ENCODE measurements around the gene STXBP5. TPM values are rescaled to one million over a fixed set of nuclear protein-coding genes. Genes with fewer than 3 reads are reported as not detected.

STXBP5 gene
- total RNA-seq, 1 donor from 2014 or later: 34.8 TPM

DNA sequence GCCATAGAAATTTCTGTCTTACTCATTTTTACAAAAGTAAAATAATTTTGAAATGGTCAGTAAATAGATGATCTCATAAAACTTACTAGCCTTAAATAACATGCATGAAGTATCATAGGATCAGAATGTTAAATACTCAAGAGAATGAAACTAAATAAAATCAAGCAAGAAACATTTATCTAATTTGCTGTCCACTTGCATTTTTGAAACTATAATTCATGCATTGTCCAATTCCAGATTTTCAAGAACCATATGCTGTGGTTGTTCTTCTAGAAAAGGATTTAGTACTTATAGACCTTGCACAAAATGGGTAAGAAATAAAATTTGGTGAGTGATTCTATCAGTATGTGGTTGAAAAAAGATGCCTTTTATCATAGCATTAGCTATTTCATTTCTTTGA, 107.0 kb downstream of the STXBP5 start:
- no peak overlapping the region for H3K4me3 Mint-ChIP-seq (ENCODE audit: unreplicated experiment)
- no peak overlapping the region for H3K27ac Mint-ChIP-seq (ENCODE audit: unreplicated experiment)
- no peak for DNase-seq (ENCODE audit: extremely low spot score, unreplicated experiment)
- TF ChIP-seq, protein P1, sequence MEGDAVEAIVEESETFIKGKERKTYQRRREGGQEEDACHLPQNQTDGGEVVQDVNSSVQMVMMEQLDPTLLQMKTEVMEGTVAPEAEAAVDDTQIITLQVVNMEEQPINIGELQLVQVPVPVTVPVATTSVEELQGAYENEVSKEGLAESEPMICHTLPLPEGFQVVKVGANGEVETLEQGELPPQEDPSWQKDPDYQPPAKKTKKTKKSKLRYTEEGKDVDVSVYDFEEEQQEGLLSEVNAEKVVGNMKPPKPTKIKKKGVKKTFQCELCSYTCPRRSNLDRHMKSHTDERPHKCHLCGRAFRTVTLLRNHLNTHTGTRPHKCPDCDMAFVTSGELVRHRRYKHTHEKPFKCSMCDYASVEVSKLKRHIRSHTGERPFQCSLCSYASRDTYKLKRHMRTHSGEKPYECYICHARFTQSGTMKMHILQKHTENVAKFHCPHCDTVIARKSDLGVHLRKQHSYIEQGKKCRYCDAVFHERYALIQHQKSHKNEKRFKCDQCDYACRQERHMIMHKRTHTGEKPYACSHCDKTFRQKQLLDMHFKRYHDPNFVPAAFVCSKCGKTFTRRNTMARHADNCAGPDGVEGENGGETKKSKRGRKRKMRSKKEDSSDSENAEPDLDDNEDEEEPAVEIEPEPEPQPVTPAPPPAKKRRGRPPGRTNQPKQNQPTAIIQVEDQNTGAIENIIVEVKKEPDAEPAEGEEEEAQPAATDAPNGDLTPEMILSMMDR (IDR thresholded peaks at IDR 0.05): no peak
- H3K27me3 Mint-ChIP-seq (ENCODE audit: unreplicated experiment): no peaks in the 10 kb centered on the region
- peaks cover 10% of the 10 kb centered on the region for H3K4me1 Mint-ChIP-seq (ENCODE audit: unreplicated experiment)
- H3K9me3 Mint-ChIP-seq (ENCODE audit: unreplicated experiment): no peaks in the 10 kb centered on the region
- peaks cover 16% of the 10 kb centered on the region for H3K36me3 Mint-ChIP-seq (ENCODE audit: unreplicated experiment)

DNA sequence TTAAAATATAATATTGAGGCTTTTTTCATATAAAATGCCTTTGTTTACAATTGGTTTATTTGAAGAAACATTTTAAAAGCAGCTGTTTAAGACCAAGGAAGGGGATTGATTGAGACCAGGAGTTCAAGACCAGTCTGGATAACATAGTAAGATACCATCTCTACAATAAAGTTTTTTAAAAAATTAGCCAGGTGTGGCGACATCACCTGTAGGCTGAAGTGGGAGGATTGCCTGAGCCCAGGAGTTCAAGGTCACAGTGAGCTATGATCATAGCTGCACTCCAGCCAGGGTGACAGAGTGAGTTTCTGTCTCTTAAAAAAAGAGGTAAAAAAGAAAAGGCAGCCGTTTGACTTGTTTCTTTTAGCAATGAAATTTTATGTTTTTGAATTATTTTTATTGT, 117.0 kb downstream of the STXBP5 start:
- TF ChIP-seq, protein P1 (IDR thresholded peaks at IDR 0.05): no peak
- no peaks in the 10 kb centered on the region for H3K4me1 Mint-ChIP-seq (ENCODE audit: unreplicated experiment)
- H3K4me3 Mint-ChIP-seq (ENCODE audit: unreplicated experiment): no peak overlapping the region
- no peak for DNase-seq (ENCODE audit: extremely low spot score, unreplicated experiment)
- peaks cover 38% of the 10 kb centered on the region for H3K36me3 Mint-ChIP-seq (ENCODE audit: unreplicated experiment)
- no peak overlapping the region for H3K27ac Mint-ChIP-seq (ENCODE audit: unreplicated experiment)
- no peaks in the 10 kb centered on the region for H3K9me3 Mint-ChIP-seq (ENCODE audit: unreplicated experiment)
- H3K27me3 Mint-ChIP-seq (ENCODE audit: unreplicated experiment): no peaks in the 10 kb centered on the region

DNA sequence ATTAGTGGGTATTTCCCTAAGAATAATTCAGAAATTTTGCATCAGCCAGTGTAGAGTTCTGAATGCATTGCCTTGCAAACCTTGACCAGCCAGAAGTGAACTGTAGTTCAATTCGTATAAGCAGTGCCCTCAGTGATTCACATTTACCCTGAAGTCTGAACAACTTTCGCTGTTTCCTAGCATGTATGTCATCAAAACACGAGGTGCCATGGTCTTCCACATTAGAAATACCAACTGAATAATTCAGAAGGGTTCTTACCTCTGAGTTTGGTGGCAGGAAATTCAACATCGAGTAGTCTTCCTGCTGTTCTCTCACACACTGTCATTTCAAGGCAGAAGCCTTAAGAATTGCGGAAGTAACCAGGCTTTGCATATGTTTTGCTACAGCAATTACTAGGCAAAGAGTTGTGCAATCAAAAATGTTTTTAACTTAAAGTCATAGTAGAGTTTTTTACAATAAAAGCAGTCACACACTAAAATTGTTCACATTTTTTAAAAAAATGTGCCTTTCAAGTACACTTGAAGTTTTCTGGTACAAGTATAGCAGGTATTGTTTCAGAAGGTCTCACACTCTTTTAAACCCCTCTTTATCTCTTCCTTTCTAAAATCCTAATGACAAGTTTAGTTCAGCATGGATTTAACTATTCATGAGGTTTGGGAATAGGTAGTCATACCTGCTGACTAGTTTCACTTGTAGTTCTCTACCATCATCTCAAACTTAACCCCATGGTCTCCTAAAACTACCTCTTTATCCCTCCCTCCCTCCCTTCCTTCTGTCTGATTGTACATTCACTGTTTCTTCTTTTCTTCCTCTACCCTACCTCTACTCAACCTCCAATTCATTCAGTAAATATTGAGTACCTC, 118.3 kb downstream of the STXBP5 start:
- DNase-seq (ENCODE audit: extremely low spot score, unreplicated experiment): no peak
- H3K9me3 Mint-ChIP-seq (ENCODE audit: unreplicated experiment): no peaks in the 10 kb centered on the region
- no peaks in the 10 kb centered on the region for H3K27me3 Mint-ChIP-seq (ENCODE audit: unreplicated experiment)
- H3K4me1 Mint-ChIP-seq (ENCODE audit: unreplicated experiment): no peaks in the 10 kb centered on the region
- TF ChIP-seq, protein P1 (IDR thresholded peaks at IDR 0.05): no peak
- no peak overlapping the region for H3K27ac Mint-ChIP-seq (ENCODE audit: unreplicated experiment)
- no peak overlapping the region for H3K4me3 Mint-ChIP-seq (ENCODE audit: unreplicated experiment)
- peaks cover 43% of the 10 kb centered on the region for H3K36me3 Mint-ChIP-seq (ENCODE audit: unreplicated experiment)

DNA sequence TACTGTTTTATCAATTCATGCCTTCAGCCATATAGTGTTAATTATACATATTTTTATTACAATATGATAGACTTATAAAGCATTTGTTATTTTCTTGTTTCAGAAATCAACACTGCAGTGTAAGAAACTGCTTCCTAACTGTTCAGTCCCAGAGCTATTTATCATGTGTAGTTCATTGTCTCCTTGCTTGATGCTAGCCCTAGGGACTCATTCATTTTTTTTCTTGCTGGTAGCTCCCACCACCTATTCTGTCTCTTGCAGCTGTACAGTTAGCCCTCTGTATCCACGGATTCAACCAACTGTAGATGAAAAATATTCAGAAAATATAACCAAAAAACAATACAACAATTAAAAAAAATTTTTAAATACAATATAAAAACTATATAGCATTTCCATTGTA, 121.3 kb downstream of the STXBP5 start:
- Mint-ChIP-seq H3K36me3 (ENCODE audit: unreplicated experiment) (peaks cover 38% of the 10 kb centered on the region), H3K4me3 (ENCODE audit: unreplicated experiment) (no peak overlapping the region), H3K9me3 (ENCODE audit: unreplicated experiment) (no peaks in the 10 kb centered on the region), H3K4me1 (ENCODE audit: unreplicated experiment) (no peaks in the 10 kb centered on the region), H3K27ac (ENCODE audit: unreplicated experiment) (no peak overlapping the region), H3K27me3 (ENCODE audit: unreplicated experiment) (no peaks in the 10 kb centered on the region)
- TF ChIP-seq, protein P1 (IDR thresholded peaks at IDR 0.05): no peak
- DNase-seq (ENCODE audit: extremely low spot score, unreplicated experiment): no peak

DNA sequence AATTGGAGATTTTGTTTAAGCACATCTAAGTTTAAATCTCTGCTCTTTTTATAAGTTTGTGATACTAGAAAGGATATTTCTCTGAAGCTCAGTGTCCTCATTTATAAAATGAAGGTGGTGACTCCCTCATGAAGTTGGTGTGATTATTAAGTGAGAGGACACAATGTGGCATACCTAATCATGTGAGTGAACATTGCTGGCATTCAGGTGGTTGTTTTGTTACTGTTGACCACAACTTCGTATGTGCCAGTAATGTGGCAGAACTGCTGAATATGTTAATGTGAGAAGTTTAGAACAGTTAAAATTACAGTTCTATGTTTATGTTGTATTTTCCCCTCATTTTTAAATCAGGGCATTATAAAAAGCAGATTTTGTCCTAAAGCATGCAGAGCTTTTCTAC, 127.2 kb downstream of the STXBP5 start:
- no peaks in the 10 kb centered on the region for H3K4me1 Mint-ChIP-seq (ENCODE audit: unreplicated experiment)
- no peaks in the 10 kb centered on the region for H3K27me3 Mint-ChIP-seq (ENCODE audit: unreplicated experiment)
- no peak for DNase-seq (ENCODE audit: extremely low spot score, unreplicated experiment)
- peaks cover 43% of the 10 kb centered on the region for H3K36me3 Mint-ChIP-seq (ENCODE audit: unreplicated experiment)
- no peaks in the 10 kb centered on the region for H3K9me3 Mint-ChIP-seq (ENCODE audit: unreplicated experiment)
- TF ChIP-seq, protein P1 (IDR thresholded peaks at IDR 0.05): no peak
- H3K27ac Mint-ChIP-seq (ENCODE audit: unreplicated experiment): no peak overlapping the region
- H3K4me3 Mint-ChIP-seq (ENCODE audit: unreplicated experiment): no peak overlapping the region

Measured in osteocyte (in vitro differentiated cells).